Measurements from ENCODE around the gene NOLC1.
"Not testable (repeated sequence)": the region's sequence is repeated elsewhere in the genome, so short reads cannot be mapped to it uniquely, and the experiment has no call there.

NOLC1 gene

DNA sequence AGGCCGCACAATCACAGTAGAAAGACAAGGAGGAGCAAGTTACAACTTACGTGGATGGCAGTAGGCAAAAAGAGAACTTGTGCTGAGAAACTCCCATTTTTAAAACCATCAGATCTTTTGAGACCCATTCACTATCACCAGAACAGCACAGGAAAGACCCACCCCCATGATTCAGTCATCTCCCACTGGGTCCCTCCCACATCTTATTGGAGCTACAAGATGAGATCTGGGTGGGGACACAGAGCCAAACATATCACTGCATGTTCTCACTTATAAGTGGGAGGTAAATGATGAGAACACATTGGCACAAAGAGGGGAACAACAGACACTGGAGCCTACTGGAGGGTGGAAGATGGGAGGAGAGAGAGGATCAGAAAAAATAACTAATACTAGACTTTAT is 32.4 kb downstream of the NOLC1 start:
- Histone ChIP-seq H3K4me3 (ENCODE audit: low read length) (no peak overlapping the region), H3K4me1 (ENCODE audit: control insufficient read depth, insufficient read depth, low read length) (no peaks in the 10 kb centered on the region), H3K9ac (ENCODE audit: low read length) (no peak overlapping the region), H3K27me3 (ENCODE audit: control insufficient read depth, insufficient read depth, low read length) (no peaks in the 10 kb centered on the region), H3K27ac (ENCODE audit: low read depth, low read length) (no peak overlapping the region), H3K36me3 (ENCODE audit: control insufficient read depth, insufficient read depth, low read length) (no peaks in the 10 kb centered on the region)

DNA sequence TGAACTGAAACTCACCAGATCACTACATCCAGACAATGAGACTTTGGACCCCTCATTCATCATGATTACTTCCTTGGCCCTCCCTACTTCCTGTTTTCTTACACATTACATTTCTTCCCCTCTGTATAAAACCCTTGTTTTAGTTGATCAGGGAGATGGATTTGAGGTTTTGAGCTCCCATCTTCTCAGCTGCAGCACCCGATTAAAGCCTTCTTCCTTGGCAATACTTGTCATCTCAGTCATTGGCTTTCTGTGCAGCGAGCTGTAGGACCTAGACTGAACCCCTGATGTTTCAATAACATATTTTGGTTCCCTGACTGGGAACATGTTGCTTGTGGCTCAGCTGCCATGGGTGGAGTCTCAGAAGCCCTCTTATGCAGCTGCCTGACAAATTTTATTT is 33.1 kb downstream of the NOLC1 start:
- Histone ChIP-seq H3K4me3 (ENCODE audit: low read length) (no peak overlapping the region), H3K27ac (ENCODE audit: low read depth, low read length) (no peak overlapping the region), H3K4me1 (ENCODE audit: control insufficient read depth, insufficient read depth, low read length) (no peaks in the 10 kb centered on the region), H3K36me3 (ENCODE audit: control insufficient read depth, insufficient read depth, low read length) (no peaks in the 10 kb centered on the region), H3K27me3 (ENCODE audit: control insufficient read depth, insufficient read depth, low read length) (no peaks in the 10 kb centered on the region), H3K9ac (ENCODE audit: low read length) (no peak overlapping the region)

DNA sequence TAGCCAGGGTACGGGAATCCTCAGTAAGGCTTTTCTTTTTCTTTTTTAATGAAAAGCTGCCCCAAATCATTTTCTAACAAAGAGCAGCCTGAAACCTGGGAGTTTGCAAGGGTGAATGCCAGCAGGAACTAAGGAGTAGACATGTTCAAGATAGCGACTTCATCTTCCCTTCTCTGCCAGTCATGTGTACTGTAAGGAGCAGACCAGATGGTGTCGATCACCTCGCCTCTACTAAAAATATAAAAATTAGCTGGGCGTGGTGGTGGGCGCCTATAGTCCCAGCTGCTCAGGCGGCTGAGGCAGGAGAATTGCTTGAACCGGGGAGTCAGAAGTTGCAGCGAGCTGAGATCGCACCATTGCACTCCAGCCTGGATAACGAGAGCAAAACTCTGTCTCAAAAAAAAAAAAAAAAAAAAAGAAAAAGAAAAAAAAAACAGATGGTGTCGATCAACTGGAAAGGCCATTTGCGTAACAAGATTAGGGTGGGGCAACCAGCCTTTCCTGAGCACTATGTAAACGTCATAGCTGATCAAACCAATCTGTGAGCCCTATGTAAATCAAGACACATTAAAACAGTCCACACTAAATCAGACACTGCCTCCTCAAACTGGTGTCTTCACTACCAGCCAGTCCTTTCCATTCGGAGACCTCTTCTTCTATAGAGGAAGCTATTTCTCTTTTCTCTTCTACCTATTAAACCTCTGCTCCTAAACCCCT is 33.8 kb downstream of the NOLC1 start:
- Histone ChIP-seq H3K4me1 (ENCODE audit: control insufficient read depth, insufficient read depth, low read length) (no peaks in the 10 kb centered on the region), H3K9ac (ENCODE audit: low read length) (no peak overlapping the region), H3K4me3 (ENCODE audit: low read length) (no peak overlapping the region), H3K27ac (ENCODE audit: low read depth, low read length) (no peak overlapping the region), H3K27me3 (ENCODE audit: control insufficient read depth, insufficient read depth, low read length) (no peaks in the 10 kb centered on the region), H3K36me3 (ENCODE audit: control insufficient read depth, insufficient read depth, low read length) (no peaks in the 10 kb centered on the region)

DNA sequence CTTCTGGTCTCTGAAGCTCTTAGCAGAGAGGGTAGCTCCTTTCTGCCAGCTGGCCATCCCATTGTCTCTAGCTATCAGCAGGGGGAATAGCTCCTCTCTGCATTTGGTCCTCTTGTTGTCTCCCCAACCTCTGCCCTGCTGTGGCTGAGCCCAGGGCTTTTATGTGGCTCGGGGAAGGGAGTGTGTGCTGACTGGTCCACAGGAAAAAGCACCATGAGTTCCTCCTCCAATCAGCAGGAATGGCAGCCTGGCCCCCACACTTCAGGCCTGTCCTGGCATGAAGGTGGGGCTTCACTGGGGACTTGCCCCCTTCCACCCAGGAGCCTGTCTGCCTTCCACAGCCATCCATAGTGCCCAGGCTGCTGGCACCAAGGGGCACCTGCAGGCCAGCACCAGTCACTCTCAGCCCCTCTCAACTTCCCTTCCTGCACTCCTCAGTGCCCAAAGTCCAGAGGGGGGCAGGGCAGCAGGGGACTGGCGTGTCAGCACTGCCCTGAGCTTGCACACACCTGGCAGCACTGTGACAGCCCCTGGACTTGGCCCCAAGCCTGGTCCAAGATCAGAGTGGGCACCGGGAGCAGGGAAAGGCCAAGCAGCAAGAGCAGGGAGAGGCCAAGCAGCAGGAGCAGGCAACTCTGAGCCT is 36.2 kb downstream of the NOLC1 start:
- no peak overlapping the region for H3K9ac ChIP-seq (ENCODE audit: low read length)
- H3K27ac ChIP-seq (ENCODE audit: low read depth, low read length): no peak overlapping the region
- H3K4me1 ChIP-seq (ENCODE audit: control insufficient read depth, insufficient read depth, low read length): no peaks in the 10 kb centered on the region
- H3K4me3 ChIP-seq (ENCODE audit: low read length): no peak overlapping the region
- no peaks in the 10 kb centered on the region for H3K36me3 ChIP-seq (ENCODE audit: control insufficient read depth, insufficient read depth, low read length)
- no peaks in the 10 kb centered on the region for H3K27me3 ChIP-seq (ENCODE audit: control insufficient read depth, insufficient read depth, low read length)

DNA sequence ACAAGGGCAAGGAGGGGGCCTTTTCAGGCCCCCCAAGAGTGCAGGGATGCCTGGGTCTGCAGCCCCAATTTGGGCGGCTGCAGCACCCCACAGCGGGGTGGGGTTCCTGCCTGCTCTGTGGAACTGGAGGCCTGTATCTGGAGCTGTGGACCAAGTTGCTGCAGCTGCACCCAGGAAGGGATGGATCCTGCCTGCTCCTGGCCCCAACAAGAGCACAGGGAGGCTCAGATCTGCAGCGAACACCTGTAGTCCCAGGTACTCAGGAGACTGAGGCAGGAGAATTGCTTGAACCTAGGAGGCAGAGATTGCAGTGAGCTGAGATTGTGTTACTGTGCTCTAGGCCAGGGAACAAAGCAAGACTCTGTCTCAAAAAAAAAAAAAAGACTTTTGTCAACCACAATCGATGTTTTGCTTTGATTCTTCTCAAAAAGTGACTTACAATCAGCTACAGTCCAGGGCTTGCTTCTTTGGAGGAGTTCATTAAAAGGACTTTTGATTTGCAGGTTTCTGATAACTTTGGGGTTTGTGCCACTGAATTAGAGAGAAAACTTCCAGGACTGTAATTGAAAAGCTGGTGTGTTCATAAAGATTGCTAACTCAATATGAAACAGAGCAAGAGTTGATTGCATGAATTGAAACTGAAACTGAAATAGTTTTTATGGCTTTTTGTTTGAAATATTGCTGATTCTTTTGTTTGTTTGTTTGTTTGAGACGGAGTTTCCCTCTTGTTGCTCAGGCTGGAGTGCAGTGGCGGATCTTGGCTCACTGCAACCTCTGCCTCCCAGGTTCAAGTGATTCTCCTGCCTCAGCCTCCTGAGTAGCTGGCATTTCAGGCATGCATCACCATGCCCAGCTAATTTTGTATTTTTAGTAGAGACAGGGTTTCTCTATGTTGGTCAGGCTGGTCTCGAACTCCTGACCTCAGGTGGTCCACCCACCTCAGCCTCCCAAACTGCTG is 37.0 kb downstream of the NOLC1 start:
- not testable (repeated sequence) for H3K27me3 ChIP-seq (ENCODE audit: control insufficient read depth, insufficient read depth, low read length); H3K9ac ChIP-seq (ENCODE audit: low read length); H3K36me3 ChIP-seq (ENCODE audit: control insufficient read depth, insufficient read depth, low read length); H3K4me3 ChIP-seq (ENCODE audit: low read length); H3K4me1 ChIP-seq (ENCODE audit: control insufficient read depth, insufficient read depth, low read length); H3K27ac ChIP-seq (ENCODE audit: low read depth, low read length)

DNA sequence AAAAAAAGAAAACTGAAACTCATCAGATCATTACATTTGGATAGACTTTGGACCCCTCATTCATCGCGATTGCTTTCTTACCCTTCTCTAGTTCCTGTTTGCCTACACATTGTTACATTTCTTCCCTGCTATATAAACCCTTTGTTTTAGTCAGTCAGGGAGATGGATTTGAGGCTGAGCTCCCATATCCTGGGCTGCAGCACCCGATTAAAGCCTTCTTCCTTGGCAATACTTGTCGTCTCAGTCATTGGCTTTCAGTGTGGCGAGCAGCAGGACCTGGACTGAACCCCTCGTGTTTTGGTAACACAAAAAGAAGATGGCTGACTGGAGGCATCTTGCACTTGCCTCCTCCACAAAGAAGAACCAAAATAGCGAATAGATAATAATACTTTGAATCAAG is 39.8 kb downstream of the NOLC1 start:
- H3K9ac ChIP-seq (ENCODE audit: low read length): no peak overlapping the region
- no peaks in the 10 kb centered on the region for H3K4me1 ChIP-seq (ENCODE audit: control insufficient read depth, insufficient read depth, low read length)
- H3K36me3 ChIP-seq (ENCODE audit: control insufficient read depth, insufficient read depth, low read length): no peaks in the 10 kb centered on the region
- no peak overlapping the region for H3K27ac ChIP-seq (ENCODE audit: low read depth, low read length)
- H3K4me3 ChIP-seq (ENCODE audit: low read length): no peak overlapping the region
- H3K27me3 ChIP-seq (ENCODE audit: control insufficient read depth, insufficient read depth, low read length): no peaks in the 10 kb centered on the region

DNA sequence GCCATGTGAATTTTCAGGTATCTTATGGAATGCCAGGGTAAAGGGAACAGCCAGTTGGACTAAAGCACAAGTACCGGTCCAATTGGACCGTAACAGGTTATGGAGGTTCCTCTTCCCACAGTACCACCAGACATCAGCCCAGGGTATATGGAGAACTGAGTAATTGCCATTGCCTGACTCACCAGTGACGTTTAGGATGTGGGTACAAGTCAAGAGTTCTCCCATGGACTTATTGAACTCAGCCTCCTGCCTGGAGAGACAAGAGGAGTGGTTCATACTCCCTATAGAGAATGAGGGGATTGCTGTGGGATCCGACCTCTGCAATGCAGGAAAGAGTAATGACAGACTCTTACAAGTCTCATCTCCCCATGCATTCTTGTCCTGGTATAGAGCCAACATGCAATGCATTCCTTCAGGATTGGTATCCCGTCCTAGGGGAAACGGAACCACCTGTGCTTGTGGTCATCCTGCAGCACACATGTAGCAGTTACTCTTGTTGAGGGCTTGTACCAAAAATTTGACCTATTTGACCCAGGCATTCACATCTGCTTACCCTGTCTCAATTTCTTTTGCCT is 43.2 kb downstream of the NOLC1 start:
- no peak overlapping the region for H3K27ac ChIP-seq (ENCODE audit: low read depth, low read length)
- H3K36me3 ChIP-seq (ENCODE audit: control insufficient read depth, insufficient read depth, low read length): no peaks in the 10 kb centered on the region
- H3K9ac ChIP-seq (ENCODE audit: low read length): no peak overlapping the region
- H3K4me3 ChIP-seq (ENCODE audit: low read length): no peak overlapping the region
- no peaks in the 10 kb centered on the region for H3K4me1 ChIP-seq (ENCODE audit: control insufficient read depth, insufficient read depth, low read length)
- no peaks in the 10 kb centered on the region for H3K27me3 ChIP-seq (ENCODE audit: control insufficient read depth, insufficient read depth, low read length)

DNA sequence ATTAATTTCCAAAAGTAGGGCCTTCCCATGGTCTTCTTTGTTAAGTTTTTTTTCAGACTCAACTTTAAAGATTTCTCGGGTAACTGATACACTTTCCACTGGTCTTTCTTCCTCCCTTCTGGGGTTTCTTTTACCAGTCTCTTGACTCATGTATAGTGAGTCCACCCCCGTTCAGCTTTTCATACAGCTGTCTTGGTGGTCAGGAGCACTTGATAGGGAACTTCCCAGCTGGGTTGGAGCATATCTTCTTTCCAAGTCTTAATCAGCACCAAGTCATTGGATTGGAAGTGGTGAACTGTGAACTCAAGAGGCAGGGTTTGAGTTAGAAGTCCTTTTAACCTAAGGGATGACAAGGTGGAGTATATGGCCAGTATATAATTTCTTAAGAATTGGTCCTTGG is 44.7 kb downstream of the NOLC1 start:
- Histone ChIP-seq H3K36me3 (ENCODE audit: control insufficient read depth, insufficient read depth, low read length) (no peaks in the 10 kb centered on the region), H3K4me1 (ENCODE audit: control insufficient read depth, insufficient read depth, low read length) (no peaks in the 10 kb centered on the region), H3K4me3 (ENCODE audit: low read length) (no peak overlapping the region), H3K9ac (ENCODE audit: low read length) (no peak overlapping the region), H3K27me3 (ENCODE audit: control insufficient read depth, insufficient read depth, low read length) (no peaks in the 10 kb centered on the region), H3K27ac (ENCODE audit: low read depth, low read length) (no peak overlapping the region)

DNA sequence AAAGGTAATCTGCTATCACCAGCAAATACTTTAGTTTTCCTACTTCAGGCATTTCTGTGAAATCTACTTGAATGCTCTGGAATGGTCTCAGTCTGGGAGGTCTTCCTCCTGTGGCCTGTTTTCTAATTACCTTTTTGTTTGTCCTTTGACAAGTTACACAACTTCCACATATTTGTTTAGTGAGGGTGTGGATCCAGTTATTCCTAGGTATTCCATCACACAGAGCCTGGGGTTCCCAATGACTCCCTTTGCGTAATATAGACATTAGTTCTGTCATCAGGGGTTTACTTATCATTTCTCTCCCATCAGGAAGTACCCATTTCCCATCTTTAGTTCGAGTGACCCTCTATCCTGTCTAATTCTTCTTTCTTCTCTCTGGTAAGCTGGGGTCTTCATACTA is 45.8 kb downstream of the NOLC1 start:
- Histone ChIP-seq H3K4me1 (ENCODE audit: control insufficient read depth, insufficient read depth, low read length) (no peaks in the 10 kb centered on the region), H3K4me3 (ENCODE audit: low read length) (no peak overlapping the region), H3K27me3 (ENCODE audit: control insufficient read depth, insufficient read depth, low read length) (no peaks in the 10 kb centered on the region), H3K27ac (ENCODE audit: low read depth, low read length) (no peak overlapping the region), H3K9ac (ENCODE audit: low read length) (no peak overlapping the region), H3K36me3 (ENCODE audit: control insufficient read depth, insufficient read depth, low read length) (no peaks in the 10 kb centered on the region)

DNA sequence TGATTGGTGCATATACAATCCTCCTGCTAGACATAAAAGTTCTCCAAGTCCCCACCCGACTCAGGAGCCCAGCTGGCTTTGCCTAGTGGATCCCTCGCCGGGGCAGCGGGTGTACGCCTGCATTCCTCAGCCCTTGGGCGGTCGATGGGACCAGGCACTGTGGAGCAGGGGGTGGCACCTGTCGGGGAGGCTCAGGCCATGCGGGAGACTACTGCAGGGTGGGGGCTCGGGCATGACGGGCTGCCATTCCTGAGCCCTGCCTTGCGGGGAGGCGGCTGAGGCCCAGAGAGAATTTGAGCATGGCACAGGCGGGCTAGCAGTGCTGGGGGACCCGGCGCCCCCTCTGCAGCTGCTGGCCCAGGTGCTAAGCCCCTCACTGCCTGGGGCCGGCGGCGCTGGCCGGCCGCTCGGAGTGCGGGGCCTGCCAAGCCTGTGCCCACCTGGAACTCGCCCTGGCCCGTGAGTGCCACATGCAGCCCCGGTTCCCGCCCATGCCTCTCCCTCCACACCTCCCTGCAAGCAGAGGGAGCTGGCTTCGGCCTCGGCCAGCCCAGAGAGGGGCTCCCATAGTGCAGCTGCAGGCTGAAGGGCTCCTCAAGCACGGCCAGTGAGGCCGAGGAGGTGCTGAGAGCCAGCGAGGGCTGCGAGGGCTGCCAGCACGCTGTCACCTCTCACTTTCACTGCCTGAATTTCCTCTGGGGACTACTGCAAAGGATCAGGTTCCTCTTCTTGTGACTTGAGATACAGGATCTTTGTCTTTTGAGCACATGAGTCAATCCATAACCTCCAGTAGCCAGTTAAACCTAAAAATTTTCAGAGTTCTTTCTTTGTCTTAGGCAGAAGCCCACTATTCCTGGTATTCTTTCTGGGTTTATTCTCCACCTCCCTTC is 48.8 kb downstream of the NOLC1 start:
- Histone ChIP-seq H3K27ac (ENCODE audit: low read depth, low read length) (no peak overlapping the region), H3K4me3 (ENCODE audit: low read length) (no peak overlapping the region), H3K4me1 (ENCODE audit: control insufficient read depth, insufficient read depth, low read length) (no peaks in the 10 kb centered on the region), H3K36me3 (ENCODE audit: control insufficient read depth, insufficient read depth, low read length) (no peaks in the 10 kb centered on the region), H3K27me3 (ENCODE audit: control insufficient read depth, insufficient read depth, low read length) (no peaks in the 10 kb centered on the region), H3K9ac (ENCODE audit: low read length) (no peak overlapping the region)

DNA sequence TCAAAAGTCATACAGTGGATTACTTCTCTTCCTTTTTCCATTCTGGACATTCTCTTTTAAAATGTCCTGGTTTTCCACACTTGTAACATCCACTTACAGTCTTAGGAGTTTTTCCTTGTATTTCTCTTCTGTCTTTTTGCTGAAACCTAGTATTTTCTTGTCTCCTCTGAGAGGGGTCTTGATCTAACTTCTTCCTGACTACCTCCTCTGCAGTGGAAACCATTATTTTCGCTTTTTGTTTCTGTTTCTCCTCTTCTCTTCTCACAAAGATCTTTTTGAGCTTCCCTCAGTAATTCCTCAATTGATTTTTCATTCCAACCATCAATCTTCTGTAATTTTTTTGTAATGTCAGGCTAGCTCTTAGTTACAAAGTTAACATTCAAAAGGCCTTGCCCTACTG is 50.2 kb downstream of the NOLC1 start:
- Histone ChIP-seq H3K4me3 (ENCODE audit: low read length) (no peak overlapping the region), H3K27me3 (ENCODE audit: control insufficient read depth, insufficient read depth, low read length) (no peaks in the 10 kb centered on the region), H3K27ac (ENCODE audit: low read depth, low read length) (no peak overlapping the region), H3K9ac (ENCODE audit: low read length) (no peak overlapping the region), H3K4me1 (ENCODE audit: control insufficient read depth, insufficient read depth, low read length) (no peaks in the 10 kb centered on the region), H3K36me3 (ENCODE audit: control insufficient read depth, insufficient read depth, low read length) (no peaks in the 10 kb centered on the region)
